NCI-H526 (cell line): Measurements from ENCODE around the gene BANF1.

Experiments used
- DNase-seq, 2 experiments: peaks; one replicate each; lab custom pipeline; 2025; lab: John Stamatoyannopoulos, UW

The BANF1 gene, protein sequence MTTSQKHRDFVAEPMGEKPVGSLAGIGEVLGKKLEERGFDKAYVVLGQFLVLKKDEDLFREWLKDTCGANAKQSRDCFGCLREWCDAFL

DNA sequence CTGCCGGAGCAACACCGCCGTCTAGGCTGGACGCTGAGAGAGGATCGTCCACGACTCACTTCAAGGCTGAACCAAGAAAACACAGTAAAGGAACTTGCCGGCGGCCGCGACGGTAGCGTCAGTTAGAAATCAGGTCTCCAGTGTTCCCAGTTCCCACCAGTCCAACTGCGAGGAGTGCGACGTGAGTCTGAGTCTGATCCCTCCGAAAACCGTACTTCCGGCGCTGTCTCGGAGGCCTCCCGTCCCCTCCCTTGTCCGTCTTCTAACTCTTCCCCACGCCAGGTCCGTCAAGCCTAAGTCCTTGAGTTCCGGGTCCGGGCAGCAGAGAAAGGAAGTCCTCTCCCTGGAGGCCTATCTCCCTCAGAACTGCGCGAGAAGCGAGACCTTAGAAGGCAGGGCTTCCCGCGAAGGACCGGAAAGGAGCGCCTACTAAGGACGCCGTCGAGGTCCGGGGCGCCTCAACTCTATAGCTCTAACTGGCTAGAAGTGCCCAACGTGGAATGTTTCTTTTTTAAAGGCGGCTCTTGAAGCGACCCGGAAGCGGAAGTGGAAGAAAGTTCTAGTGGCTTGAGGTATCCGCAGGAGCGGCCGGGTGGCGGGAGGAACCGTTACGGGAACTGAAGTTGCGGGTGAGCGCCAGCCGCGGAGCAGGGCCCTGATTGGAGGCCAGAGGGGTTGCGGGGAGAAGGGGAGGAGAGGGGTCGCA lies at the start of gene BANF1, which contains the start of gene EIF1AD:
Gene BANF1 (plus strand): TSS at position 562 of the 706 bp plus-strand sequence. CDS start 748 bp downstream, outside the sequence.
Gene EIF1AD (minus strand): TSS at position 216 of the 706 bp plus-strand sequence. CDS start 1,768 bp downstream, outside the sequence.
- DNase-seq: peak; percentile 99

DNA sequence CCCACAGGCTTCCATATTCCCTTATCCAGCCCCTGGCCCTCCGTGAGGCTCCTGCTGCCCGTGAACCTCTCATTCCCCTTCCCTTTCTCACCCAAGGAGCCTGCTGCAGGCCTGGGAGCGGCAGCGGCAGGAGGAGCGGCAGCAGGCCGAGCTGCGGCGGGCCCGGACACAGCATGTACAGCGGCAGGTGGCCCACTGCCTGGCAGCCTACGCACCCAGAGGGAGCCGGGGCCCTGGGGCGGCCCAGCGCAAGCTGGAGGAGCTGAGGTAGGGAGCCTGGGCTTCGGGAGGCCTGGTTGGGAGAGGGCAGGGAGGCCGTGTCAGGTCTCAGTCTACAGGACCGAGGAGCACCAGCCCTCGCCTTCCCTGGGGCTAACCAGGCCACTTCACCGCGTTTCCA lies 48.8 kb upstream of the BANF1 start:
- DNase-seq: no peak

DNA sequence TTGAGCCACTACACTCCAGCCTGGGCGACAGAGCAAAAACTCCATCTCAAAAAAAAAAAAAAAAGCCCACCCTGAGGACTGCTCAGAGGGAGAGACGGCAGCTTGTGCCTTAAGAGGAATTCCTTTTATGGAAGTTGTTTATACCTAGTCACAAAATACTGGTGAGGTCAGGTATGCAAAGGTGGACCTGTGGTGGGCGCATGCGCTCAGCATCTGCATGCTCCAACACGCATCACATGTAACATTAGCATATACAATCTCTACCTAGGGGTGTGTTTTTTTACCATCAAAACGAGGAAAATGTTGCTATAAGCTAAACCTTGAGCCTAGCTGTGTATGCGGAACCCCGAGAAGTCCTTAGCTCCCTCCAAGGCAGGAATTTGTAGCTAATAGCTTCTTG lies 47.5 kb upstream of the BANF1 start:
- DNase-seq: peak; percentile 44 to 72

DNA sequence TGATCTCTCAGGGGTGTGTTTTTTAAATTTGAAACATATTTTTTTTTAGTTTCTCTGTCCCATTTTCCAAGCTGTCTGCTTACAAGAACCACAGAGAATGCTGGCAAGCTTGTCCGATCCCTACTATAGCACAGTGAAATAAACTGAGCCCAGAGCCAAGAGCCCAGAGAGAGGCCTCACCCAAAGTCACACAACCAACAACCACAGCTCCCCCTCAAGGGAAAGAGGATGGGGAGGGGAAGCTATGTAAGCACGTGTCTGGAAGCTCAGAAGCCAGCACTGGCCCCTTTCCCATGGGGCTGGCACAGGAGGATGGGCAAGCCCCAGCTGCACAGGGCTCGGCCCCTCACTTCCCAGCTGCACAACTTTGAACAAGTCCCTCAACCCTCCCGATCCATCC lies 44.0 kb upstream of the BANF1 start:
- DNase-seq: no peak

DNA sequence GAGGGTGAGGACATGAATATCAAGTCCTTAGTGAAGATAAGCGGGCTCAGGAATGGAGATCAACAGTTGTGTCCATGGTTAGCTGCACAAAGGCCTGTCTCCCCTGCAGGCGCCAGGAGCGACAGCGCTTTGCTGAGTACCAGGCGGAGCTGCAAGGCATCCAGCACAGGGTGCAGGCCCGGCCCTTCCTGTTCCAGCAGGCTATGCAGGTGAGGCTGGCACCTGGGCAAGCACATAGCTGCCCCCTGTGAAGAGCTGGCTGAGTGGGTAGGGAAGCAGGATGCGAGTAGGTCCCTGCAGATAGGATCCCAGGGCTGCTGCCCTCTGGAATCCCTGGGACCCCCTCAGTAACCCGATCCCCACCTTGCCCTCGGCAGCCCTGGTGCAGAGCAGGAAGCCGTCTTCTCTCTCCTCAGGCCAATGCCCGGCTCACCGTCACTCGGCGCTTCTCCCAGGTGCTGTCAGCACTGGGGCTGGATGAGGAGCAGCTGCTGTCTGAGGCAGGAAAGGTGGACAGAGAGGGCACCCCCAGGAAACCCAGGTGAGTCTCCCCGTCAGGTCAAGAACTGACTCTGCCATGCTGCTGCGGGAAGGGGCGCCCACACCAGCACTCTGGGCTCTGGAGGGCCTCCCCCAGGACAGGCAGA lies 43.4 kb upstream of the BANF1 start:
- no peak for DNase-seq

DNA sequence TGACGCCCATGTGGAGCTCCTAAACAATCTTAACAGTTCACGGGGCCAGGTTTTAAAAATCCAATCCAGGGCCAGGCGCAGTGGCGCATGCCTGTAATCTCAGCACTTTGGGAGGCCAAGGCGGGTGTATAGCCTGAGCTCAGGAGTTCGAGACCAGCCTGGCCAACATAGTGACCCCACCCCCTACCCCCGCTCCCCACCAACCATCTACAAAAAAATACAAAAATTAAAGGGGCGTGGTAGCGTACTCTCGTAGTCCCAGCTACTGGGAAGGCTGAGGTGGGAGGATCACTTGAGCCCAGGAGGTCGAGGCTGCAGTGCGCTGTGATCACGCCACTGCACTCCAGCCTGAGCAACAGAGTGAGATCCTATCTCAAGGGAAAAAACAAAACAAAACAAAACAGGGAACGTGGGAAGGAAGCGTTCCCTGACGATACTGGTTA lies 41.5 kb upstream of the BANF1 start:
- DNase-seq: no peak

DNA sequence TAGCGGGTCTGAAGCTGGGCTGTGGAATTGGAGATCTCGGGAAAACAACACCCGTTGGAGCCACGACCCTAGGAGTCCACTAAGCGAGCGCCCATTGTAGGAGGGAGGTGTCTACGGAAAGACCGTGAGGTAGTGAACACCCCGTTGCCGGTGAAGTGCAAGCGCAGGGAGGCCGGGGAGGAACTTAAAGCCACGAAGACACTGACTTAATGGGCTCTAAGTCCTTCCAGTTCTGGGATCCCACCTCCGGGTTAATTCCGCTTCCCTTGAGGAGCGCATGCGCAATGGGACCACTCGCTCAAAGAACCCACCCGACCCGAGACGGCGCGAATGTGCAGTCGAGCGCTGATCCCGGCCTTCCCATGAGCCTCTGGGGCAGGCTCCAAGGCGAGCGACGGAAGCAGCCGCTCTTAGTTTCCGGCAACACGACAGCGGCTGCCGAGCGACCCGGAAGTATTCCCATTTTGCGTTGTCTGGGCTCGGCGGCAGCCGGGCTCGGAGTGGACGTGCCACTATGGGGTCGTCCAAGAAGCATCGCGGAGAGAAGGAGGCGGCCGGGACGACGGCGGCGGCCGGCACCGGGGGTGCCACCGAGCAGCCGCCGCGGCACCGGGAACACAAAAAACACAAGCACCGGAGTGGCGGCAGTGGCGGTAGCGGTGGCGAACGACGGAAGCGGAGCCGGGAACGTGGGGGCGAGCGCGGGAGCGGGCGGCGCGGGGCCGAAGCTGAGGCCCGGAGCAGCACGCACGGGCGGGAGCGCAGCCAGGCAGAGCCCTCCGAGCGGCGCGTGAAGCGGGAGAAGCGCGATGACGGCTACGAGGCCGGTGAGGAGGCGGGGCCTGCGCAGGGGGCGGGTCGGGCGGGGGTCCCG lies 40.8 kb upstream of the BANF1 start, which contains the start of gene SART1:
Gene SART1 (plus strand): TSS at position 468 of the 874 bp plus-strand sequence. CDS start 47 bp downstream, at position 515.
- peak; percentile 97 to 99 for DNase-seq

DNA sequence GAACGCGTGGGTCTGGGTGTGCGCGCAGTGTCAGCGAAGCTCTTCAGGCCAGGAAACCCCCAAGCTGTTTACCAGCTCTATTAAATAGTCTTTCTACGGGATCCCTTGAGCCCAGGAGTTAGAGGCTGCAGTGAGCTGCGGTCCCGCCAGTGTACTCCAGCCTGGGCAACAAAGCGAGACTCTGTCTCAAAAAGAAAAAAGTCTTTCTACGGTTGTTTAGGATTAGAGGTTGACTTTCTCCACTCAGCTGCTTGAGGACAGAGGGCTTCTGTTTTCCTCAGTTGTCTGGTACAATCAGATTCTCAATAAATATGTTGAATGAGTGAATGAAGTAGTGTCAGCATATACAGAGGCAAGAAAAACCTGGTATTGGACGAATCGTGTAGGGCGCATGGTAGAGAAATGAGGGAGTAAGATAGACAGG lies 40.1 kb upstream of the BANF1 start:
- DNase-seq: no peak

DNA sequence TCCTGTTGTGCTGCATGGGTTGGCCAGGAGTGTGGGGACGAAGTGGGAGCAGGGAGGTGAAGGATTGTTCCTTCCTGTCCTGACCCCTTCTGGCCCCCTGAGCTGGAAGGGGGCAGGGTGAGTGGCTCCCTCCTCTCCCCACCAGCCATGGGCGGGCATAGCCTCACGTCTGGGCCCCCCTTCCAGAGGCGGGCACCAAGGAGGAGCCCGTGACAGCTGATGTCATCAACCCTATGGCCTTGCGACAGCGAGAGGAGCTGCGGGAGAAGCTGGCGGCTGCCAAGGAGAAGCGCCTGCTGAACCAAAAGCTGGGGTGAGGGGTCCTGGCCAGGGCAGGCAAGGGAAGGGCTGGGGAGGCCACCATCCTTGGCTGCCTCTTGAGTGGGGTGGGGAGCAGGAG lies 37.4 kb upstream of the BANF1 start:
- no peak for DNase-seq

DNA sequence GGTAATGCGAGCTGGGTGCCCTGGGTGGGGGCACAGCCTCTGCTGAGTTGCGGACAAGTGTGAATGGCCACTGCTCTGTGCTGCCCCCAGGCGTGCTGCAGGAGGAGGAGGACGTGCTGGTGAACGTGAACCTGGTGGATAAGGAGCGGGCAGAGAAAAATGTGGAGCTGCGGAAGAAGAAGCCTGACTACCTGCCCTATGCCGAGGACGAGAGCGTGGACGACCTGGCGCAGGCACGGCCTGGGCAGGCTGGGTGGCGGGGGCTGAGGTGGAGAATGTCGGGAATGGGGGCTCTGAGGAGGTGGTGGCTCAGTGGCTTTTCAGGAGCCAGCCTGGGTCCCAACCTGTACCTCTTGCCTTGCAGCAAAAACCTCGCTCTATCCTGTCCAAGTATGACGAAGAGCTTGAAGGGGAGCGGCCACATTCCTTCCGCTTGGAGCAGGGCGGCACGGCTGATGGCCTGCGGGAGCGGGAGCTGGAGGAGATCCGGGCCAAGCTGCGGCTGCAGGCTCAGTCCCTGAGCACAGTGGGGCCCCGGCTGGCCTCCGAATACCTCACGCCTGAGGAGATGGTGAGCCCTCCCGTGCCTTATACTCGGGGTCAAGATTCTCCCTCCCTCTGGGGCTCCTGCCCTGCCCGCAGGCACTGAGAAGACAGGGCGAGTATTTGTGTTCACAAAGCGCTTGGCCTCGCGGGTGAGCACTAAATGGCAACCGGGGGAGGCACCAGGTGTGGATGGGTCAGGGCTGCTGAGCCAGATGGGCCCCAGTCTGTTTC lies 36.1 kb upstream of the BANF1 start:
- DNase-seq: no peak

DNA sequence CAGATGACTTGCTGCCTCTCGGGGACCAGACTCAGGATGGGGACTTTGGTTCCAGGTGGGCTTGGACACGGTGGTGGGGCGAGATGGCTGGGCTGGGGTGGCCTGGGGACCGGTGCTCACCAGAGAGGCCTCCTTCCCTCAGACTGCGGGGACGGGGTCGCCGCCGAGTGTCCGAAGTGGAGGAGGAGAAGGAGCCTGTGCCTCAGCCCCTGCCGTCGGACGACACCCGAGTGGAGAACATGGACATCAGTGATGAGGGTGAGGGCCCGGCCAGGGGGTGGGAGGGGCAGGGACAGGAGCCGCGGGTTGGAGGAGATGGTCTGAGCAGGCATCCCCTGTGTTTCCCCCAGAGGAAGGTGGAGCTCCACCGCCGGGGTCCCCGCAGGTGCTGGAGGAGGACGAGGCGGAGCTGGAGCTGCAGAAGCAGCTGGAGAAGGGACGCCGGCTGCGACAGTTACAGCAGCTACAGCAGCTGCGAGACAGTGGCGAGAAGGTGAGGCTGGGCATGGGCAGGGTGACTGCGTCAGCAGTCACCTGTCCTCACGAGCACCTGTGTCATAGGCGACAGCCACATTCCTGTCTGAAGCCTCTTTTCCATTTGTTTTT lies 34.9 kb upstream of the BANF1 start:
- no peak for DNase-seq

DNA sequence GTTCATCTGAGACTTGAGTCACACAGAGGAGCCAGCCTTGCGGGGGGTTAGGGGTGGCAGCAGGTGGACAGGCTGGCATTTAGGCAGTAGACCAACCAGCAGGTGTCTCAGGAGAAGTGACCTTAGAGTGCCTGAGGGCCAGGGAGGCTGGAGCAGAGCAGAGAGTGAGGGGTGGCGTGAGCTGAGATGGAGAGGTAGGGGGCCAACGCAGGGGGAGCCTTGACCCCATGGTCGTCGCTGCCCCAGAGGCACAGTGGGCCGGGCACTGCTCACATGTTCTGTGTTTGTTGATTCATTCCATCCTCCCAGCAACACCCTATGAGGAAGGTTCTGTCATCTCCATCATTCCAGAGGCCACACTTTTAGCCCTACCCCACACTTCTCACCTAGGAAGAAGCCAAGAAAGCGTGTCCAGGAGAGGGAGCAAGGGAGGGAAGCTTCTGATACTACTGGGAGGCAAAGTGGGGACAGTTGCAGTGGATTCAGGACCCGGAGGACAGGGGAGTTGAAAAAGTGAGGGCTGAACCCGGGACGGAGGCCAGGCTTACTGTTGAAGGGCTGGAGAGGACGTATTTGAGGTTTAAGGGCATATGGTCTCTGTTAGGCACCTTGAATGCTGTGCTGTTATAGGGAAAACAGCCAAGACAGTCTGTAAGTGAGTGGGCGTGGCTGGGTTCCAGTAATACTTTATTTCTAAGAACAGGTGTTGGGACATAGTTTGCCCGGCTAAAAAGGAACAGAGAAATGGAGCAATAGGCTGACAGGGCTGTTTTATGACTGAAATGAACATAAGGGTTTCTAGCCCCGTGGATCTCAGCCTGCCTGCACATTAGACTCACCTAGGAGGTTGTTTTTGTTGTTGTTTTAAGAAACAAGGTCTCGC lies 33.5 kb upstream of the BANF1 start:
- DNase-seq: no peak

DNA sequence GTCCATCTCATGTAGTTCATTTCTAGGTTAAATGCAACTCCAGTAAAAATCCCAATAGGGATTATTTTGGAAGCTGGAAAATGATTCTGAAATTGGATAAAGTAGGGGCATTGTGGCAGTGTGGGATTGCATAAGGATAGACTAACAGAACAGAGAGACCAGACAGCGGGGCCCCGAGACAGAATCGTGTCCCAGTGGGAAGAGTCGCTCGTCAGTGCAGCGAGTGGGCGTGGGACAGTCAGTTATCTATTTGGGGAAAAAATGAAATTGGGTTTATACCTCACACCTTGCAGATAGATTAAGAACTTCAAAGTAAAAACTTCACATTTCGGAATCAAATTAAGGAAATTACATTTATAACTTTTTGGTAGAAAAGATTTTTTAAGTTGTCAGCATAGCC lies 30.2 kb upstream of the BANF1 start:
- DNase-seq: no peak

DNA sequence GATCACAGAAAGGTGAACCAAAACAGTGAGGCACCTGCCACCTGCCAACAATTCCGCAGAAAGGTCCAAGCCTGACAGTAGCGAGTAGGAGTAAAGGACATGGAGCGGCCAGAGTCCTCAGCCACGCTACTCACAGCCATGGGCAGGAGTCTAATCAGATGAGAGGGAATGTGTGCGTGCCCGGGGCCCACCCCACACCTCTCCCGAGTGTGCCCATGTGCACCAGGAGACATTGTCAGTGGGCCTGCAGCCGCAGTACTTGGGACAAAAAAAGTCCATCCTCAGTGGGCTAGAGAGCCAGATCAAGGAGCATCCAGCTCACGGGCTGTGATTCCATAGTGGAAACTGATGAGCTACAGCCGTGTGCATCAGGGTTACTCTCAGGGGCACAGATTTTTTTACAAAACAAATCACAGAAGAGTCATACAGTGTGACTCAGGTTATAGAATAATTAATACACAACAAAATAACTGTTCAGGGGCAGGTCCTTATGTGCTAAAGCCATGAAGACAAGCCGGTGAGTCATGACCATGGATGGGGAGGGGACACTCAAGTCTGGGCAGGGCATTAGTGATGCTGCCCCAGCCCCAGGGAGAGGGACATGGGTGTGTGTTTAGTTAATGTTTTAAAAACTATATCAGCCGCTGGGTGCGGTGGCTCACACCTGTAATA lies 28.7 kb upstream of the BANF1 start:
- no peak for DNase-seq

DNA sequence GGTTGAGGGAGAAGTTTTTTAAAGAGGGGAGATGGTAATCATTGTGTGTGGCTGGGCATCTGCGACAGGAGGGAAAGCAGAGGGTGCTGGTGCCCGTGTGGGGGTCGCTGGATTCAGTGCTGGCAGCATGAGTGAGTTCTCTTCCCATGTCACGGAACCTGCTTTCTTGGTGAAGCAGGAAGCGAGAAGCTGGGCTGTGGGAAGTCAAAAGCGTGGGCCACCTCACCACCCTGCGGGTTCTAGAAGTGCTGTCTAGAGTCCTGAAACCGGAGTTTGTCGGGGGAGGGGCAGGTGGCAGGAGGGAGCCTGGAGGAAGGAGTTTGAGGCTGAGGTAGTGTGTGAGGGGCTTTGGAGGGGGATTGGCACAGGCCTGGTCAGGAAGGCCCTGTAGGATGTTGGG lies 26.5 kb upstream of the BANF1 start:
- no peak for DNase-seq

DNA sequence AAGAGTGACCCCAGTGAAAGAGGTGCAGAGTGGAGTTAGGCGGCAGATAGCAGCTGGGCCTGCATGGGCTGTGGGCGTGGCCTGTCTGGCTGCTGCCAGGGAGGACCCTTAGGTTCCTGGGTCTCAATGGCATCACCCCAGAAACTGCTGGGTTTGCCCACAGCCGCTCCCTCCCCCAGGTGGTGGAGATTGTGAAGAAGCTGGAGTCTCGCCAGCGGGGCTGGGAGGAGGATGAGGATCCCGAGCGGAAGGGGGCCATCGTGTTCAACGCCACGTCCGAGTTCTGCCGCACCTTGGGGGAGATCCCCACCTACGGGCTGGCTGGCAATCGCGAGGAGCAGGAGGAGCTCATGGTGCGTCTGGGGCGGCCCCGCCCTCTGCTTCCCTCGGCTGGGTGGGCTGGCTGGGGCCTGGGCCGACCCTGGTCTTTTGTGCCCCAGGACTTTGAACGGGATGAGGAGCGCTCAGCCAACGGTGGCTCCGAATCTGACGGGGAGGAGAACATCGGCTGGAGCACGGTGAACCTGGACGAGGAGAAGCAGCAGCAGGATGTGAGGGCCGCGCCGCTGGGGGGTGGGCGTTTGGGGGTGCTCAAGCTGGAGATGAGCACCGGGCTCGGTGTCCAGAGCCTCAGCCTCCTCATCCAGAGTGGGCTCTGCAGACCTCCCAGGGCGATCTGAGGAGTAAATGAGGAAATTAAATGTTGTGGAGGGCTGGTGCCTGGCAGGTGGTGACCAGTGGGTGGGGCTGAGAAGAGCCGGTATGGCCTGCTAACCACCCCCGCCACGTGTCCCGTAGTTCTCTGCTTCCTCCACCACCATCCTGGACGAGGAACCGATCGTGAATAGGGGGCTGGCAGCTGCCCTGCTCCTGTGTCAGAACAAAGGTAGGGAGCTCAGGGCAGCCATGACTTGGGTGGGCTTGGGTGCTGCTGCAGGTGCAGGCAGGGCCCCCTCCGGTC lies 25.8 kb upstream of the BANF1 start:
- no peak for DNase-seq

DNA sequence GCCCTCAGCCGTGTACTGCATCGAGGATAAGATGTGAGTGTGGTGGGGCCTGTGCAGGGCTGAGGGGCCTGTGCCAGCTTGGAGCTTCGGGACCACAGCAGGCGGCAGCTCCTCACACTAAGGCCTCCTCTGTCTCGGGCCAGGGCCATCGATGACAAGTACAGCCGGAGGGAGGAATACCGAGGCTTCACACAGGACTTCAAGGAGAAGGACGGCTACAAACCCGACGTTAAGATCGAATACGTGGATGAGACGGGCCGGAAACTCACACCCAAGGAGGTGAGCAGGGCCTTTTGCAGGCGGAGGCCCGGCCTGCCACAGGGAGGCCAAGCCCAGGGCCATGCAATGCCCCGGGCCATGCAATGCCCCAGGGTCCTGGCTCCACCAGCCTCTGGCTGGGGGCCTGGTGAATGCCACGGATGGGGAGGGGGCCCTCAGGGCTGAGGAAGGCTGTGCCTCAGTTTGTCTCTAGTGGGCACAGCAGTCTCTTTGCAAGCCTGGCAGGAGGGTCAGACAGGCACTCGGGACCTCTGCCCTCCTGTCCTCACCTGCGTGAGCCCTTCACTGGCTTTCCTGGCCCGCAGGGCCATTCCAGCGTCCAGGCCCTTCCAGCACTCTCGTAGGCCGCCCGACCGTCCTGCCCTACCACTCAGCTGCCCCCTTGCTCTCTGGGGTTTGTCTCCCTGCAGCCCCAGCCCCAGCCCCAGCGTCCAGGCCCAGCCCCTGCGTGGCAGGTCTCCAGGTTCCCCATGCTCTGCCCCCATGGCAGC lies 24.5 kb upstream of the BANF1 start:
- DNase-seq: no peak
